Vagina (tissue), 2 donors: Measurements from ENCODE around the gene MRTFB. TPM values are rescaled to one million over a fixed set of nuclear protein-coding genes. Genes with fewer than 3 reads are reported as not detected.

Experiments
- DNase-seq, 2 donors: peaks; one replicate each; pipeline ENCODE4 v3.0.0-alpha.2; 2017; ENCODE audit errors: extremely low spot score in 2 of 2
- H3K27ac ChIP-seq: fragments of 200-600 bp; sonication (generic); one replicate; pipeline ENCODE4 v1.5.1; 2019
- H3K27me3 ChIP-seq: fragments of 200-600 bp; sonication (generic); one replicate; pipeline ENCODE4 v1.5.1; 2019
- H3K36me3 ChIP-seq, 2 donors: fragments of 200-600 bp; sonication (generic); one replicate each; pipeline ENCODE4 v1.5.1; 2017 to 2019
- H3K4me1 ChIP-seq: fragments of 200-600 bp; sonication (generic); one replicate; pipeline ENCODE4 v1.5.1; 2019
- H3K4me3 ChIP-seq, 2 donors: fragments of 200-600 bp; sonication (generic); 1 replicate in 1 of 2; 2 replicates in 1 of 2; pipeline ENCODE4 v1.5.1; 2016 to 2019
- H3K9me3 ChIP-seq: fragments of 200-600 bp; sonication (generic); one replicate; pipeline ENCODE4 v1.5.1; 2019
- CTCF ChIP-seq, 3 experiments: fragments of 450-650 bp in 2 of 3; fragments of 200-600 bp in 1 of 3; sonication (generic) in 1 of 3; IDR thresholded peaks; one replicate each; pipeline ENCODE4 v1.5.1; 2017 to 2019; ENCODE audit warnings: antibody characterized with exemption in 3 of 3, mild to moderate bottlenecking in 2 of 3, moderate library complexity in 2 of 3
- POLR2A ChIP-seq, 2 donors: fragments of 450-650 bp; IDR thresholded peaks; one replicate each; pipeline ENCODE4 v1.6.1; 2017; ENCODE audit warnings: antibody characterized with exemption in 2 of 2, mild to moderate bottlenecking in 2 of 2, moderate library complexity in 2 of 2
- POLR2AphosphoS5 ChIP-seq, 2 donors: sonication (generic); formaldehyde crosslinking; IDR thresholded peaks; one replicate each; pipeline ENCODE4 v1.9.0; 2017; ENCODE audit warnings: antibody characterized with exemption in 2 of 2, mild to moderate bottlenecking in 2 of 2, low read depth in 1 of 2; ENCODE audit not compliant: insufficient read depth in 1 of 2
- intact Hi-C: fragments of 100-400 bp; cut with DNase I; formaldehyde crosslinking; loops from one replicate; pipeline ENCODE4 v1.15.1; 2023
- total RNA-seq: library from RNA; depleted of rRNA; stranded (reverse); fragments of >200 nt; gene quantifications from one replicate; pipeline ENCODE4 v1.2.3, GENCODE V29; 2016

MRTFB gene
- total RNA-seq, 1 donor from 2014 or later = 103 TPM

DNA sequence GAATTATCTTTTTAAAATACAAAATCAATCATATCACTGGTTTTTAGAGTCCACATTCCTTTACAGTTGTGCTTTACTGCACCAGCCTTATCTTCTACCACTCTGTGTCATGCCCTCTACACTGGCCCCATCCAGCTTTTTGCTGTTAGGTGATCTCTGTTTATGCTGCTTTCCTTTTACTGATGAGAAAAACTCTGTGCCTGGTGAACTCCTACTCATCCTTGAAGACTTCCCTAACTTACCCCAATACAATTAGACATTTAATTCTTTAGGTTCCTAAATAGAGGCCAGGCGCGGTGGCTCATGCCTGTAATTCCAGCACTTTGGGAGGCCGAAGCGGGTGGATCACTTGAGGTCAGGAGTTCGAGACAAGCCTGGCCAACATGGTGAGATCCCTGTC, 64.6 kb downstream of the MRTFB start:
- DNase-seq = no peak
- intact Hi-C loops = no loop called here

DNA sequence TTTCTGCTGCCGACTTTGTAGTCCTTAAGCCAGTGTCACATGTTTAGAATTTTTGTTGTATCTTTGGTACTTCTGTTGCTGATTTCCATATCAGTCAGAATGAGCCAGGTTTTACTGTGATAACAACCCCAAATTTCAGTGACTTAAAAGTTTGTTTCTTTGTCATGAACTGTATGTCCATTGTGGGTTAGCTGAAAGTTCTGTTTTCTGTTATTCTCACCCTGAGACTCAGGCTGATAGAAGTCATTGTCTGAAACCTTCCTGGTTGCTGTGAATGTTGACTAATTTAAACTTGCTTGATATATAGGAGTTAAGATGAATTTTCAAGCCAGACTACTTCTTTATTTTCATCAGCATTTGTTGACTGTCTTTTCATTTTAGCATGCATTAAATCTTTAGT, 68.8 kb downstream of the MRTFB start:
- Histone ChIP-seq H3K9me3 (no peaks in the 10 kb centered on the region), H3K27ac (no peak overlapping the region), H3K36me3 (no peaks in the 10 kb centered on the region), H3K27me3 (no peaks in the 10 kb centered on the region), H3K4me1 (no peaks in the 10 kb centered on the region), H3K4me3 (no peak overlapping the region)
- intact Hi-C loops = no loop called here
- TF ChIP-seq POLR2A (IDR thresholded peaks at IDR 0.05) (no peak), CTCF (IDR thresholded peaks at IDR 0.05) (no peak), POLR2AphosphoS5 (IDR thresholded peaks at IDR 0.05; ENCODE audit: insufficient read depth in 1 of 2, low read depth in 1 of 2) (no peak)
- no peak for DNase-seq

More for the DNA sequence above, 64.6 kb downstream of the MRTFB start:
- Histone ChIP-seq H3K9me3 (no peaks in the 10 kb centered on the region), H3K4me3 (no peak overlapping the region), H3K4me1 (peaks cover 6% of the 10 kb centered on the region), H3K36me3 (no peaks in the 10 kb centered on the region), H3K27me3 (no peaks in the 10 kb centered on the region), H3K27ac (no peak overlapping the region)
- no peak for TF ChIP-seq POLR2A (IDR thresholded peaks at IDR 0.05)

DNA sequence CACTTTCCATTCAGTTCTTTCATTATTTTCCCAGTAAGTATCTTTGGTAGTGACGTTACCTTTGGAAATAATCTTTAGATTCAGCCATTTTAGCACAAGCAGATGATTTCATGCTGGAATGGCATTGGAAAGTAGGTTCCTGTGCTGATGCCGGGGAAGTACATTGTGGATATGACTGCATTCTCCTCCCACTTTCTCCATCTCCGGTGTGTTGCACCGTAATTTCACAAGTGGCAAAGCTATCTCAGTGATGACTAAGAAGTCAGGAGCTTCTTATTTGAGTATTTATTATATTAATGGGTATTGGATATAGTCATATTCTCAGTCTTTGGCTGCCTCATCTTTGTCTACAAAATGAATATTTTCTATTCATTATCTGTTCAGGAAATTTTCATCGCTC, 69.8 kb downstream of the MRTFB start:
- TF ChIP-seq CTCF (IDR thresholded peaks at IDR 0.05) (no peak), POLR2A (IDR thresholded peaks at IDR 0.05) (no peak), POLR2AphosphoS5 (IDR thresholded peaks at IDR 0.05; ENCODE audit: insufficient read depth in 1 of 2, low read depth in 1 of 2) (no peak)
- peaks cover 3% of the 10 kb centered on the region for H3K4me1 ChIP-seq
- no peaks in the 10 kb centered on the region for H3K9me3 ChIP-seq
- no peaks in the 10 kb centered on the region for H3K36me3 ChIP-seq
- intact Hi-C loops = no loop called here
- no peak overlapping the region for H3K4me3 ChIP-seq
- DNase-seq = no peak
- no peaks in the 10 kb centered on the region for H3K27me3 ChIP-seq
- no peak overlapping the region for H3K27ac ChIP-seq

GRCh38 chr16:14146445-14146844, 75.3 kb downstream of the MRTFB start:
- H3K36me3 ChIP-seq = no peaks in the 10 kb centered on the region
- H3K4me3 ChIP-seq = no peak overlapping the region
- H3K4me1 ChIP-seq = peaks cover 17% of the 10 kb centered on the region
- H3K27ac ChIP-seq = peak overlapping the region; percentile 5
- TF ChIP-seq POLR2A (IDR thresholded peaks at IDR 0.05) (no peak), POLR2AphosphoS5 (IDR thresholded peaks at IDR 0.05; ENCODE audit: insufficient read depth in 1 of 2, low read depth in 1 of 2) (no peak), CTCF (IDR thresholded peaks at IDR 0.05) (no peak)
- intact Hi-C loops = no loop called here
- no peaks in the 10 kb centered on the region for H3K9me3 ChIP-seq
- no peaks in the 10 kb centered on the region for H3K27me3 ChIP-seq
- no peak for DNase-seq

GRCh38 chr16:14148016-14148415, 76.9 kb downstream of the MRTFB start:
- DNase-seq = no peak
- no peaks in the 10 kb centered on the region for H3K9me3 ChIP-seq
- intact Hi-C loops = no loop called here
- H3K4me1 ChIP-seq = peaks cover 25% of the 10 kb centered on the region
- no peak overlapping the region for H3K27ac ChIP-seq
- H3K36me3 ChIP-seq = no peaks in the 10 kb centered on the region
- H3K4me3 ChIP-seq = no peak overlapping the region
- TF ChIP-seq CTCF (IDR thresholded peaks at IDR 0.05) = no peak
- TF ChIP-seq POLR2AphosphoS5 (IDR thresholded peaks at IDR 0.05; ENCODE audit: insufficient read depth in 1 of 2, low read depth in 1 of 2) = no peak
- no peaks in the 10 kb centered on the region for H3K27me3 ChIP-seq

DNA sequence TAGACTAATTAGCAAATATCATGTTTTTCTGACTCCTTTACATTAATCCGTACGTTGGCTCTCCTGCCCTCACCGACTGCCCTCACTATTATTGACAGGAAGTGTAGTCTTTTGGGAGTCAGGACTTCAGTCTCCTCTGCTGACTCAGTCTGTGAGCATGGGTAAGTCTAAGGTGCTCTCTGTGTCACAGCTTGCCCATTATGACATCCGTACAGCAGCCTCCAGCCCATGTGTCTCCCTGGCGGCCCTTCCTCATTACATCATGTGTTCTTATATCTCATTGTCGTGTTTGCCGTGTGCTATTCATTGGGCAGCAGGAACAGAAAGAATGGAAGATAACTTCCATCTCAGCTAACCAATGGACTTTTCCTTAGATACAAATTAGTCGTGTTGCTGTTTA, 77.5 kb downstream of the MRTFB start:
- H3K36me3 ChIP-seq = no peaks in the 10 kb centered on the region
- DNase-seq = no peak
- no peaks in the 10 kb centered on the region for H3K9me3 ChIP-seq
- TF ChIP-seq POLR2AphosphoS5 (IDR thresholded peaks at IDR 0.05; ENCODE audit: insufficient read depth in 1 of 2, low read depth in 1 of 2) (peak in 1 of 2 donors; percentile 51), CTCF (IDR thresholded peaks at IDR 0.05) (no peak)
- H3K27me3 ChIP-seq = no peaks in the 10 kb centered on the region
- H3K27ac ChIP-seq = no peak overlapping the region
- no peak overlapping the region for H3K4me3 ChIP-seq
- intact Hi-C loops = no loop called here
- peaks cover 25% of the 10 kb centered on the region for H3K4me1 ChIP-seq
